Right ventricle myocardium inferior (tissue), 1 donor: ENCODE data around the gene ABCC2. TPM values are rescaled to one million over a fixed set of nuclear protein-coding genes. Genes with fewer than 3 reads are reported as not detected.

Experiments
- ATAC-seq: fragments of 200-7000 bp; cut with Tn5 transposase; one replicate; pipeline ENCODE4 v1.9.1; 2020; ENCODE audit warnings: mild to moderate bottlenecking, moderate library complexity
- DNase-seq: peaks from one replicate; pipeline ENCODE4 v3.0.0; 2021; ENCODE audit errors: missing footprints
- intact Hi-C: fragments of 100-400 bp; cut with DNase I; formaldehyde crosslinking; loops from one replicate; pipeline ENCODE4 v1.11.0; 2022
- total RNA-seq: library from RNA; stranded (reverse); fragmentation: NEBNext Ultra II Directional; extraction: Animal tissue kit (Norgen Biotek cat#: 25700); gene quantifications from one replicate; pipeline ENCODE4 v1.2.1, GENCODE V29; 2021
- donor health status: DM: no; HTN: yes; CAD: no; lungs with severe emphysema.

The ABCC2 gene
- total RNA-seq, 1 donor from 2014 or later: 0.05 TPM

DNA sequence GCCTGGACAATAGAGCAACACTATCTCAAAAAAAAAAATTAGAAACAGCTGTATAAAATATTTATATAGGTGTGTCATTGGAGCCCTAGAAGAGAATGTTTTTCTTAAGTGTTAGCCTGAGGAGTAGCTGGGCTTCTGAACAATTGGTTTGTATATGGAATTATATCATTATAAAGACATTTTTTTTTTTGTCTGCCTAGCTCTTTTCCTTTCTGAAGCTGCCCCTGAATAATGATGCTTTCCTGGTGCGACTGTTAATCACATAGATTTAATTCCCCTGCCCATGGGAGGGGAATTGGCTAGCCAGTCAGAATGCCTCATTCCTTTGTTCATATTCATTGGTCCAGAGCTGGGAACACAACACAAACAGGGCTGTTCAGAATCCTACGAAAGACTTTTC is 13.9 kb upstream of the ABCC2 start:
- ATAC-seq: no peak
- intact Hi-C loops: no loop called here

GRCh38 chr10:99769706-99770105 is 12.7 kb upstream of the ABCC2 start:
- intact Hi-C loops: no loop called here
- no peak for DNase-seq
- no peak for ATAC-seq

More for the DNA sequence above, 13.9 kb upstream of the ABCC2 start:
- no peak for DNase-seq

DNA sequence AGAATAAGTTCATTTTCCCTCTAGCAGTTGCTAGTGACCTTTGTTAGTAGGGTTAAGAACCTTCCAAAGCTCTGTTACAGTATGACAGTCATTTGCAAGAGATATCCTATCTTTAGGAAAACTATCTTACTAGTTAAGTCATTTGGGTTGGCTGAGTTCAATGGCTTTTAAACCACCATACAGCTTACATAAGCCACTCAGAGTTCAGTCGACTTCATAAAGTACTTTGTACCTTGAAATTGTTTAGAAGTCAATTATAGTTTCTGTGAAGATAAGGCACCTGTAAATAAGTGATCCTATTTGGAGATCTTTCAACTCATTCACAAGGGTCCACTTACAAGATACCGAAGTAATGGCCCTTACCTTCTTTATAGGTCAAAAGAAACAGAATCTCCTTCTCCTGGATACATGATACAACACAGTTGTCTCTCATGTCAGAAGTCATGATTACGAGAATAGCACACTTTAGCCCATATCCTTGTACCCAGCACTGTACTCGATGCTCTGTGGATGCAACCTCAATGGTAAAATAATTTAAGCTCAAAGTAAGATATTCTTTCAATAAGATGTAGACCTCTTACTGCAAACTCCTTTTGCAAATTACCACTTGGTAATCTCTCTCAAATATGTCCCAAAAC is 11.9 kb upstream of the ABCC2 start:
- DNase-seq (no peak), ATAC-seq (no peak)
- intact Hi-C loops: no loop called here

DNA sequence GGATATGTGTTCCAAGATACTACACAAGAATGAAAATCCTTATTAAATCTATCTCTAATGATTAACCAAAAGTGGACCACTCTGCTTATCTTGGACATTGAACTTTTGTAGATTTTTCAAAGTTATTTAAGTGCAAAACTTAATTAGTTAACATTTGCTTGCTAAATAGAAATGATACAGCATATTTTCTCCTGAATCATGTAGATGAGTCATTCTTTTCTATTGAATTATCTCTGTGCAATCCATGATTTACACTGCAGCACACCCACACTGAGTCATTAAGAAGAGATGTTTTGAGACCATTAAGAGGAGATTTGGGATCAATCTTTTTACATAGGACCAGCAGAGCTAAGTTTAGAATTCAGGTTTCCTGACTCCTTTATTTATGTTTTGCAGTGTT is 6.6 kb upstream of the ABCC2 start:
- DNase-seq: no peak
- intact Hi-C loops: no loop called here
- no peak for ATAC-seq

DNA sequence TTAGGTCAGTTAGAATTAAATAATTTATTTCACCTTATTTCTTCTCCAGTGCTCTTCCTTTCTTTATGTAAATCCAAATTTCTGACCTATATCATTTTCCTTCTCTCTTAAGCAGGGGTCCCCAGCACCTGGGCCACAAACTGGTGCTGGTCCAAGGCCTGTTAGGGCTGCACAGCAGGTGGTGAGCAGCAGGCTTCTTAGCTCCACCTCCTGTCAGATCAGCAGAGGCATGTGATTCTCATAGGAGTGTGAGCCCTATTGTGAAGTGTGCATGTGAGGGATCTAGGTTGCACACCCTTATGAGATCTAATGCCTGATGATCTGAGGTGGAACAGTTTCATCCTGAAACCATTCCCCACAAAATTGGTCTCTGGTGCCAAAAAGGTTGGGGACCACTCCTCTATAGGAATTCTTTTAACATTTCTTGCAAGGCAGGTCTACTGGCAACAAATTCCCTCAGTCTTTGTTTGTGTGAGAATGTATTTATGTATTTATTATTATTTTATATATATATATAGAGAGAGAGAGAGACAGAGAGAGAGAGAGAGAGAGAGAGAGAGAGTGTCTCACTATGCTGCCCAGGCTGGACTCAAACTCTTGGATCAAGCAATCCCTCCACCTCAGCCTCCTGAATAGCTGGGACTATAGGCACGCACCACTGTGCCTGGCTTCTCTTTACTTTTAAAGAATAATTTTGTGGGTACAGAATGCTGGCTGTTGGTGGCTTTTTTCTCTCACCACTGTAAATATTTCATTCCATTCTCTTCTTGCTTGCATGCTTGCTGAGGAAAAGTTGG is 4.3 kb upstream of the ABCC2 start:
- no peak for DNase-seq
- intact Hi-C loops: no loop called here
- no peak for ATAC-seq

DNA sequence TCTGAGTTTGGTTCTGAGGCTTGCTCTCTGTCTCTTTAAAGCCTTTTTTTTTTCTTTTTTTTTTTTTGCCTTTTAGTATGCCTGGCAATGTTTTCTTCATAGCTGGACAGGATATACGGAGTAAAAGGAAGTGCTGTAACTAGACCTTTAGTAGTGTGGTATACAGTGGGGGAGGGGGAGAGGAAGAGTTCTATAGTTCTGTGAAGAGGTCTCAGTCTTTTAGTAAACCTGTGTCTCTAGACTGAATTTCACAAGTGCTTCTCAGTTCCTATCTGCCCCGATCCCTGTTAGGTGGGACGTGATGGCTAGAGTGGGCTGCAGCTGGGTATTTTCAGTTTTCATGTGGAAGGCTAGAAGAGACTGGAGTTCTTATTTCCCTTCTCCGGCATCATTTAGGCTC is 3.1 kb upstream of the ABCC2 start:
- intact Hi-C loops: no loop called here
- DNase-seq (no peak), ATAC-seq (no peak)

- no peak for ATAC-seq
- intact Hi-C loops: no loop called here
- no peak for DNase-seq
These were observed 558 bp upstream of the ABCC2 start for GRCh38 chr10:99781734-99782429.

GRCh38 chr10:99784016-99784726 is 1.7 kb downstream of the ABCC2 start:
- intact Hi-C loops: no loop called here
- ATAC-seq (no peak), DNase-seq (no peak)

DNA sequence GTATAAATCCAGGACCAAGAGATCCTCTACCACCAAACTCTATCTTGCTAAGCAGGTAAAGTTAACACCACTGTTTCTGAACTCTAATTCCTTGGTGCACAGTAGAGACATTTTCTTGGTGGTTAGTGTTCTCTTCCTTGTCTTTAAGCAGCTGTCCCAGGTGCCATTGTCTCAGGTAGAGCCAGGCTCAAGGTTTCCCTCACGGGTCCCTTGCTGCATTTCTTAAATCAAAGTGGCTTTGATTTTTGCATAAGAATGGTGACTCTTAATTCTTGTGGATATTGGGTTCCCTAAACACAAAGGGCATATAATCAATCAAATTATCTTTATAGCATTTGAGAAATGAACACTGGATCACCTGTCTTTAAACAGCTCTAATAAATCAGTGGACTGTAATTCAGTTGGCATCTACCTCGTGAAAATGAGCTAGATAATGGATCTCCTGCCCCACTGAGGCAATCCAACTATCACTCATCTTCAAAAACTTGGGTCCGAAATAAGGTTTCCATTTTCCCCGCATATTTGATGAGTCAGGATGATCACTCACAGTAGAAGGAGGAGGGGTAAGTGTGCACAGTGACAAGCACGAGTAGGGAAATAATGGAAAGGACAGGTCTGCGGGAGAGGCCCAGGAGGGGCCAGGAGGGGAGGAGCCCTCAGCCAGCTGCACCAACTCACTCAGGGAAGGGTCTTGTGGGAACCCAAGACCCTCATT is 2.4 kb downstream of the ABCC2 start:
- DNase-seq (no peak), ATAC-seq (no peak)
- intact Hi-C loops: no loop called here

- DNase-seq: no peak
- intact Hi-C loops: no loop called here
- no peak for ATAC-seq
These were observed 3.2 kb downstream of the ABCC2 start for GRCh38 chr10:99785646-99786045.

DNA sequence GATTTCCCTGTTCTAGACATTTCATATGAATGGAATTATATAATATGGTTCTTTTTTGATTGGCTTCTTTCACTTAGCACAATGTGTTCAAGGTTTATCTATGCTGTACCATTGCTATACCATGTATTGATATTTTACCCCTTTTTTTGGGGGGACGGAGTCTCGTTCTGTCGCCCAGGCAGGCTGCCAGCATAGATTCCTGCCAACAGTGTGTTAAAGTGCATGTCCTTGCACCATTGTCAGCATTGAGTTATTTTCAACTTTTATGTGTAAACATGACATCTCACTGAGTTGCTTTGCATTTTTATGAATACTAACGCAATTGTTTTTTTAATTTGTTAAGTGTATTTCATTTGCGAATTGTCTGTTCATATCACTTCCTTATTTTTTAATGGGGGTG is 4.9 kb downstream of the ABCC2 start:
- intact Hi-C loops: no loop called here
- no peak for ATAC-seq
- no peak for DNase-seq

DNA sequence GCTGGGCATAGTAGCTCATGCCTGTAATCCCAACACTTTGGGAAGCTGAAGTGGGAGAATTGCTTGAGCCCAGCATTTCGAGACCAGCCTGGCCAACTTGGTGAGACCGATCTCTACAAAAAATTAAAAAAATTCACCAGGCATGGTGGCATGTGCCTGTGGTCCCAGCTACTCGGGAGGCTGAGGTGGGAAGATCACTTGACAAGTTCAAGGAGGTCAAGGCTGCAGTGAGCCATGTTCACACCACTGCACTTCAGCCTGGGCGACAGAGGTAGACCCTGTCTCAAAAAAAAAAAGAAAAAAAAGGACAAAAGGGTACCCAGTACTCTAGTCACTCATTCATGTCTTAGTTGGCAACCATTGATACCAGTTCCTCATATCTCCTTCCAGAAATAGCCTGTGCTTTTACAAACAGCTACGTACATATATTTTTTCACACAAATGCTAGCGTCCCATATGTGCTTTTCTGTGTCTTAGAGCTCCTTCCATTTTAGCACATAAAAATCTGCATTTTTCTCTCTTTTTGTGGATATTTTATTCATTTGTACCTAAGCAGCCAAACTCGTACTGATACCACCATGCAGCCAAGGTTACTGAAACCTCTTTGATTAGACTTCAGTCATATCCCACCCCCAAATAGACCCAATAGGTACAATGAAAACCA is 5.5 kb downstream of the ABCC2 start:
- no peak for ATAC-seq
- intact Hi-C loops: no loop called here

GRCh38 chr10:99788598-99789256 is 6.3 kb downstream of the ABCC2 start:
- peak; percentile 94 for ATAC-seq
- no peak for DNase-seq
- intact Hi-C loops: no loop called here

More for the DNA sequence above, 5.5 kb downstream of the ABCC2 start:
- no peak for DNase-seq

DNA sequence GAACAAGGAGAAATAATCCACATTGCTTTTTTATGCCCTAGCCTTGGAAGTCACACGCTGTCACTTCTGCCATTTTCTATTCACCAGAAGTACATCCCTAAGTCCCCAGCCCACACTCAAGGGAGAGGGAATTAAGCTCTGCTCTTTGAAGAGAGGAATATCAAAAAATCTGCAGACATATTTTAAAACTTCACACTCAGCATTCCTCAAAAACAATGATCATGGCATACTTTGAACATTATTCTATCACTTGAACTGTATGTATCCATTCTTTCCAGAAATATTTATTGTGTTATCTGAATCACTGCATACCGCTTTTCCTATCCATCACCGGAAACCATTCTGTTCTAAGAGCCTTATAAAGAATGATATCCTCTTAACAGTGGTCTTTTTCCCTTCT is 9.4 kb downstream of the ABCC2 start:
- no peak for ATAC-seq
- intact Hi-C loops: no loop called here
- no peak for DNase-seq

DNA sequence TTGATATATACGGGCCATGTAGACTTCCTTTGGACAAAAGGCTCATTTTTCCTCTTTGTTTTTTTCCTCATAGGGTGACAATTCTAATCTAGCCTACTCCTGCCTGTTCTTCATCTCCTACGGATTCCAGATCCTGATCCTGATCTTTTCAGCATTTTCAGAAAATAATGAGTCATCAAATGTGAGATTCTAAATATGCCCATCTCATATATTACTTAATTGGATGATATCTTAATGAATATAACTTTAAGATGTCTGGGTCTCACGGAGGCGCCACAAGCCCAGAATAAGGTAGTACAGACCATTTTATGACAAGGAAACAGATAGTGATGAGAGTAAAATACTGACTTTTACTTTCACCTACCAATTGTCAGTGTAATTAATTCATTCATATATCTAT is 11.4 kb downstream of the ABCC2 start:
- intact Hi-C loops: no loop called here
- ATAC-seq: no peak
- DNase-seq: no peak

- ATAC-seq (no peak), DNase-seq (no peak)
- intact Hi-C loops: no loop called here
These were observed 14.5 kb downstream of the ABCC2 start for GRCh38 chr10:99796928-99797327.

GRCh38 chr10:99798031-99798430 is 15.6 kb downstream of the ABCC2 start:
- intact Hi-C loops: no loop called here
- DNase-seq (no peak), ATAC-seq (no peak)

DNA sequence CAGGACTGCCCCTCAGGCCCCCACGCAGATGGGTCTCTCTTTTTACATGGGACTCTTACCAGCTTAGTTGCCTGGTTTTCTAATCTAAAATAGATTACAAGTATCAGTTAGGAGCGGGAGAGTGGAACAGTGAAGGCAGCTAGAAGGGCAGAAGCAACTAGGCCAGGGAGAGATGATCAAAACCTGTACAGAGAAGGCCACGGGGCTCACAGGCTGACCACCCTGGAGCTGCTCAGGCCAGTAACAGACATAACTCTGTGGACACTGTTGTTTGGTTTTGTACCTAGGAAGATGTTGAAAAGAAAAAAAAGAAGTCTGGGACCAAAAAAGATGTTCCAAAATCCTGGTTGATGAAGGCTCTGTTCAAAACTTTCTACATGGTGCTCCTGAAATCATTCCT is 16.5 kb downstream of the ABCC2 start:
- no peak for DNase-seq
- intact Hi-C loops: no loop called here
- ATAC-seq: no peak
